Testis (tissue), 2 donors: Measurements from ENCODE around the gene RBM28.
"Not testable (repeated sequence)": the region's sequence is repeated elsewhere in the genome, so short reads cannot be mapped to it uniquely, and the experiment has no call there.

Source experiments
- POLR2A ChIP-seq: fragments of 450-650 bp; IDR thresholded peaks from one replicate; pipeline ENCODE4 v1.6.1; 2017; ENCODE audit warnings: antibody characterized with exemption, mild to moderate bottlenecking, moderate library complexity
- TF ChIP-seq, protein P1 (sequence below), 3 experiments: fragments of 450-650 bp in 2 of 3; fragments of 200-600 bp in 1 of 3; sonication (generic) in 1 of 3; IDR thresholded peaks; one replicate each; pipeline ENCODE4 v1.5.1; 2016 to 2019; ENCODE audit warnings: antibody characterized with exemption in 3 of 3, mild to moderate bottlenecking in 2 of 3, moderate library complexity in 1 of 3

DNA sequence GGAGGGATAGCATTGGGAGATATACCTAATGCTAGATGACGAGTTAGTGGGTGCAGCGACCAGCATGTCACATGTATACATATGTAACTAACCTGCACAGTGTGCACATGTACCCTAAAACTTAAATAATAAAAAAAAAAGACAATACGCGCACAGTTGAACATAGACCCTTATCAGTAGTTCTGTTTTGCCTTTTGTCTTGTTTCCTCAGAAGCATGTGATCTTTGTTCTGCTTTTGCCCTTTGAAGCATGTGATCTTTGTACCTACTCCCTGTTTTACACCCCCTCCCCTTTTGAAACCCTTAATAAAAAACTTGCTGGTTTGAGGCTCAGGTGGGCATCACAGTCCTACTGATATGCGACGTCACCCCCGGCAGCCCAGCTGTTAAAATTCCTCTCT, 45.7 kb downstream of the RBM28 start:
- TF ChIP-seq, protein P1, sequence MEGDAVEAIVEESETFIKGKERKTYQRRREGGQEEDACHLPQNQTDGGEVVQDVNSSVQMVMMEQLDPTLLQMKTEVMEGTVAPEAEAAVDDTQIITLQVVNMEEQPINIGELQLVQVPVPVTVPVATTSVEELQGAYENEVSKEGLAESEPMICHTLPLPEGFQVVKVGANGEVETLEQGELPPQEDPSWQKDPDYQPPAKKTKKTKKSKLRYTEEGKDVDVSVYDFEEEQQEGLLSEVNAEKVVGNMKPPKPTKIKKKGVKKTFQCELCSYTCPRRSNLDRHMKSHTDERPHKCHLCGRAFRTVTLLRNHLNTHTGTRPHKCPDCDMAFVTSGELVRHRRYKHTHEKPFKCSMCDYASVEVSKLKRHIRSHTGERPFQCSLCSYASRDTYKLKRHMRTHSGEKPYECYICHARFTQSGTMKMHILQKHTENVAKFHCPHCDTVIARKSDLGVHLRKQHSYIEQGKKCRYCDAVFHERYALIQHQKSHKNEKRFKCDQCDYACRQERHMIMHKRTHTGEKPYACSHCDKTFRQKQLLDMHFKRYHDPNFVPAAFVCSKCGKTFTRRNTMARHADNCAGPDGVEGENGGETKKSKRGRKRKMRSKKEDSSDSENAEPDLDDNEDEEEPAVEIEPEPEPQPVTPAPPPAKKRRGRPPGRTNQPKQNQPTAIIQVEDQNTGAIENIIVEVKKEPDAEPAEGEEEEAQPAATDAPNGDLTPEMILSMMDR (IDR thresholded peaks at IDR 0.05) = not testable (repeated sequence)
- TF ChIP-seq POLR2A = not testable (repeated sequence)
